ENCODE results near the gene HYOU1. TPM values are rescaled to one million over a fixed set of nuclear protein-coding genes. Genes with fewer than 3 reads are reported as not detected.

The HYOU1 gene
- total and polyA plus RNA-seq, 2 of the 8 experiments (the other 6 are each of a cell fraction or from before 2014, with no cell fraction given), result 239 to 295 TPM

DNA sequence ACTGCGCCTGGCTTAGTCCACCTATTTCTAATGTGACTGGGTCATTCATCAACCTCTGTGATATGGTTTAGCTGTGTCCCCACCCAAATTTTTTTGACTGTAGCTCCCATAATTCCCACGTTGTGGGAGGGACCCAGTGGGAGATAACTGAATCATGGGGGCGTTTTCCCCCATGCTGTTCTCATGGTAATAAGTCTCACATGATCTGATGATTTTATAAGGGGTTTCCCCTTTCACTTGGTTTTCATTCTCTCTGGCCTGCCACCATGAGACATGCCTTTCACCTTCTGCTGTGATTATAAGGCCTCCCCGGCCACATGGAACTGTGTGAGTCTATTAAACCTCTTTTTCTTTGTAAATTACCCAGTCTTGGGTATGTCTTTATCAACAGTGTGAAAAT, 50.3 kb downstream of the HYOU1 start:
- WGBS, 2 experiments (ENCODE audit: extremely low coverage in 1 of 2, insufficient coverage in 1 of 2, insufficient read length in 1 of 2, insufficient replicate concordance in 2 of 2, low coverage in 1 of 2, low lambda C conversion rate in 2 of 2, missing lambda C conversion rate in 1 of 2), result 94% methylated on average over 4 of the region's 4 CpGs; no CpG with 5 or more reads in 1 of the 2 experiments
- H4K20me1 ChIP-seq (replicated peaks in 1 of 2; ENCODE audit: control insufficient read depth in 1 of 2, insufficient read depth in 2 of 2, low read length in 2 of 2), result no peaks in the 10 kb centered on the region
- no peaks in the 10 kb centered on the region for H3K23me2 ChIP-seq (ENCODE audit: low read depth, low read length)
- no peak overlapping the region for H3K14ac ChIP-seq (ENCODE audit: insufficient read length)
- H3K27me3 ChIP-seq (replicated peaks in 1 of 4; ENCODE audit: control insufficient read depth in 3 of 4, extremely low read depth in 1 of 4, insufficient read depth in 3 of 4, low read length in 3 of 4), result no peaks in the 10 kb centered on the region
- no peak overlapping the region for H2BK5ac ChIP-seq (ENCODE audit: low read depth, low read length)
- H3K79me2 ChIP-seq (ENCODE audit: control insufficient read depth in 1 of 2, insufficient read depth in 2 of 2, low read length in 2 of 2), result peaks cover 0 to 4% of the 10 kb centered on the region in 2 experiments; a peak in 2 of 4 replicates
- no peak overlapping the region for H3K4ac ChIP-seq (replicated peaks; ENCODE audit: insufficient read length, low read depth, low read length)
- no peak overlapping the region for H4K91ac ChIP-seq (replicated peaks; ENCODE audit: insufficient read length, low read length)
- no peak overlapping the region for H2AK5ac ChIP-seq (ENCODE audit: low read depth, low read length)
- H3K4me3 ChIP-seq (ENCODE audit: extremely low read depth in 1 of 4, insufficient read depth in 2 of 4, low read depth in 3 of 4, low read length in 4 of 4), result no peak overlapping the region
- H3K4me1 ChIP-seq (replicated peaks in 1 of 4; ENCODE audit: control insufficient read depth in 3 of 4, insufficient read depth in 4 of 4, low read length in 3 of 4), result no peaks in the 10 kb centered on the region
- ChIA-PET POLR2A (ENCODE audit: partially characterized antibody) (interaction anchor here (0.6 to 18.5 kb wide), 4 partner anchors 9 to 216 kb away, joined by 3 to 264 read pairs (median 114); partner anchors contain the start of genes DDX6, RPS25, SLC37A4 and TRAPPC4), CTCF (ENCODE audit: partially characterized antibody) (no interaction called here)
- H2AFZ ChIP-seq (ENCODE audit: low read length), result no peak overlapping the region
- no peak overlapping the region for H2BK15ac ChIP-seq (ENCODE audit: low read length)
- H3K27ac ChIP-seq (ENCODE audit: low read depth, low read length), result no peak overlapping the region
- FAIRE-seq, result no peak
- no peak overlapping the region for H2BK120ac ChIP-seq (replicated peaks; ENCODE audit: low read depth, low read length)
- no peak overlapping the region for H4K5ac ChIP-seq (ENCODE audit: insufficient read length, low read depth, low read length)
- no peak overlapping the region for H3K4me2 ChIP-seq (ENCODE audit: insufficient read depth in 1 of 2, low read depth in 2 of 2, low read length in 2 of 2)
- H3K18ac ChIP-seq (ENCODE audit: extremely low read depth, low read length), result no peak overlapping the region
- no peaks in the 10 kb centered on the region for H3K9me3 ChIP-seq (ENCODE audit: insufficient read depth in 2 of 2, low read depth in 1 of 2, low read length in 1 of 2)
- no peak overlapping the region for H3K9ac ChIP-seq (replicated peaks in 1 of 4; ENCODE audit: extremely low read depth in 1 of 4, low read depth in 3 of 4, low read length in 3 of 4)
- H2BK12ac ChIP-seq (ENCODE audit: low read depth, low read length), result no peak overlapping the region
- peaks cover 8 to 53% (median 30%) of the 10 kb centered on the region in 4 experiments for H3K36me3 ChIP-seq (ENCODE audit: control insufficient read depth in 2 of 4, insufficient read depth in 4 of 4, low read length in 3 of 4)
- no peak overlapping the region for H2BK20ac ChIP-seq (ENCODE audit: low read length)
- DNase-seq (ENCODE audit: low read depth in 1 of 2, low spot score in 2 of 2), result no peak
- H4K8ac ChIP-seq (ENCODE audit: extremely low read depth, insufficient read depth, low read length), result no peak overlapping the region
- H3K79me1 ChIP-seq (ENCODE audit: low read depth, low read length), result no peaks in the 10 kb centered on the region
- no peak overlapping the region for H3K23ac ChIP-seq (ENCODE audit: insufficient read length)
- no peak overlapping the region for H3K56ac ChIP-seq (replicated peaks; ENCODE audit: insufficient read length, low read depth, low read length)
- TF ChIP-seq TAF1 (IDR thresholded peaks at IDR 0.05; ENCODE audit: low read depth, low read length), result no peak
- TF ChIP-seq RNF2 (IDR thresholded peaks at IDR 0.05; ENCODE audit: borderline replicate concordance, low read depth, low read length, missing control alignments, poor library complexity, severe bottlenecking), result no peak
- TF ChIP-seq KDM4A (IDR thresholded peaks at IDR 0.05; ENCODE audit: low read depth, low read length, severe bottlenecking), result no peak
- no peak for TF ChIP-seq GABPA (IDR thresholded peaks at IDR 0.05; ENCODE audit: borderline replicate concordance, insufficient read depth, low read length)
- TF ChIP-seq CBX8 (IDR thresholded peaks at IDR 0.05; ENCODE audit: borderline replicate concordance, low read depth, low read length), result no peak
- no peak for TF ChIP-seq POLR2A (IDR thresholded peaks at IDR 0.05; ENCODE audit: control extremely low read depth in 1 of 2, low read depth in 2 of 2, low read length in 2 of 2)
- TF ChIP-seq CEBPB (IDR thresholded peaks at IDR 0.05; ENCODE audit: low read depth, low read length), result no peak
- TF ChIP-seq SIN3A (conservative IDR thresholded peaks at IDR 0.05 in 1 of 2, IDR thresholded peaks at IDR 0.05 in 1 of 2; ENCODE audit: low read depth in 1 of 2, low read length in 2 of 2), result no peak
- no peak for TF ChIP-seq POU5F1 (IDR thresholded peaks at IDR 0.05; ENCODE audit: low read depth, low read length)
- TF ChIP-seq BCL11A (IDR thresholded peaks at IDR 0.05; ENCODE audit: low read depth in 2 of 2, low read length in 2 of 2), result no peak
- TF ChIP-seq, protein P1, sequence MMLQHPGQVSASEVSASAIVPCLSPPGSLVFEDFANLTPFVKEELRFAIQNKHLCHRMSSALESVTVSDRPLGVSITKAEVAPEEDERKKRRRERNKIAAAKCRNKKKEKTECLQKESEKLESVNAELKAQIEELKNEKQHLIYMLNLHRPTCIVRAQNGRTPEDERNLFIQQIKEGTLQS (IDR thresholded peaks at IDR 0.05; ENCODE audit: insufficient read depth, low read depth, low read length), result no peak

All from H1 (cell line).